Esophagus squamous epithelium (tissue), 4 donors: Measurements from ENCODE around the gene GABRR2.

ENCODE experiments used
- POLR2A ChIP-seq, 4 donors: fragments of 450-650 bp; IDR thresholded peaks; one replicate each; pipeline ENCODE4 v1.6.1; 2017; ENCODE audit warnings: antibody characterized with exemption in 4 of 4, mild to moderate bottlenecking in 4 of 4, moderate library complexity in 3 of 4
- TF ChIP-seq, protein P1 (sequence below), 6 experiments: fragments of 450-650 bp in 4 of 6; fragments of 200-600 bp in 2 of 6; sonication (generic) in 2 of 6; IDR thresholded peaks; one replicate each; pipeline ENCODE4 v1.5.1; 2016 to 2019; ENCODE audit warnings: antibody characterized with exemption in 6 of 6, mild to moderate bottlenecking in 4 of 6, moderate library complexity in 4 of 6

GRCh38 chr6:89221971-89222711 is 93.0 kb downstream of the GABRR2 start:
- TF ChIP-seq, protein P1, sequence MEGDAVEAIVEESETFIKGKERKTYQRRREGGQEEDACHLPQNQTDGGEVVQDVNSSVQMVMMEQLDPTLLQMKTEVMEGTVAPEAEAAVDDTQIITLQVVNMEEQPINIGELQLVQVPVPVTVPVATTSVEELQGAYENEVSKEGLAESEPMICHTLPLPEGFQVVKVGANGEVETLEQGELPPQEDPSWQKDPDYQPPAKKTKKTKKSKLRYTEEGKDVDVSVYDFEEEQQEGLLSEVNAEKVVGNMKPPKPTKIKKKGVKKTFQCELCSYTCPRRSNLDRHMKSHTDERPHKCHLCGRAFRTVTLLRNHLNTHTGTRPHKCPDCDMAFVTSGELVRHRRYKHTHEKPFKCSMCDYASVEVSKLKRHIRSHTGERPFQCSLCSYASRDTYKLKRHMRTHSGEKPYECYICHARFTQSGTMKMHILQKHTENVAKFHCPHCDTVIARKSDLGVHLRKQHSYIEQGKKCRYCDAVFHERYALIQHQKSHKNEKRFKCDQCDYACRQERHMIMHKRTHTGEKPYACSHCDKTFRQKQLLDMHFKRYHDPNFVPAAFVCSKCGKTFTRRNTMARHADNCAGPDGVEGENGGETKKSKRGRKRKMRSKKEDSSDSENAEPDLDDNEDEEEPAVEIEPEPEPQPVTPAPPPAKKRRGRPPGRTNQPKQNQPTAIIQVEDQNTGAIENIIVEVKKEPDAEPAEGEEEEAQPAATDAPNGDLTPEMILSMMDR (IDR thresholded peaks at IDR 0.05), result no peak
- TF ChIP-seq POLR2A (IDR thresholded peaks at IDR 0.05), result no peak
